T1000 (cell line): ENCODE measurements around the gene TBC1D23.
"Not testable (repeated sequence)": the region's sequence is repeated elsewhere in the genome, so short reads cannot be mapped to it uniquely, and the experiment has no call there.

ENCODE experiments used
- DNase-seq: peaks from one replicate; lab custom pipeline; 2025; ENCODE audit warnings: mixed read lengths; lab: John Stamatoyannopoulos, UW

Gene TBC1D23

DNA sequence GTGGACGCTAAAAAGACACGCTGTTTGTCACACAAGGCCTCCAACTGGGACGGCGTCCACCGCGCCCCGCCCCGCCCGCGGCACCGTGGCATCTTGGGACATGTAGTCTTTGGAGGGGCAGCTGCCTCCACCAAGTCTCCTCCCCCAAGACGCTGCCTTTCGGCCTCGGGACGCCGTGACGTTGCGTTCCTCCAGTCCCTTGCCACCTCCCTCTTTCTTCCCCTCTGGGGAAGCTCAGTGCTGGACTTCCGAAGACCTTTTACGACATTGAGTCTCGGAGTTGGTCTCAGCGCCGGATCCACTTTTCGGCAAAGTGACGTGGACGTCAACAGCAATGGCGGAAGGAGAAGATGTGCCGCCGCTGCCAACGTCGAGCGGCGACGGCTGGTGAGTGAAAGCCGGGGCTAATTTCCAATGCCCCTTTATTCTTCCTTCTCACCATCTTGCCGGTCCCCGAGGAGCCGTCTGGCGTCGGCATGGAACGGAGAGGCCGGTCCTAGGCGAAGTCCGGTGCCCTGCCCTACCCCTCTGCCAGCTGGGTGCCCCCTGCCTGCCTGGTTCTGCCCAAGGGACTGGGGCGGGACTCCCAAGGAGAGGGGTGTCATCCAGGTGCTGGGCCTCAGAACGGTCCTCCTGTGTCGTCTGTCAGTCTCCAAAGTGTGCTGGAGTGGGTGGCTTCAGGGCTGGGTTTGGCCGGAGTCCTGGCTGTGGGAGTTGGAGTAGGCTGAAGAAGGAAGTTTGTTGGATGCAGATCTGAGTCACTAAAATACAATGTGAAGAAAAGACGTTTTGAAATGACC lies at the start of gene TBC1D23:
Gene TBC1D23 (plus strand): TSS at position 308 of the 800 bp plus-strand sequence. CDS start 27 bp downstream, at position 335.
- DNase-seq = peak; percentile 96

DNA sequence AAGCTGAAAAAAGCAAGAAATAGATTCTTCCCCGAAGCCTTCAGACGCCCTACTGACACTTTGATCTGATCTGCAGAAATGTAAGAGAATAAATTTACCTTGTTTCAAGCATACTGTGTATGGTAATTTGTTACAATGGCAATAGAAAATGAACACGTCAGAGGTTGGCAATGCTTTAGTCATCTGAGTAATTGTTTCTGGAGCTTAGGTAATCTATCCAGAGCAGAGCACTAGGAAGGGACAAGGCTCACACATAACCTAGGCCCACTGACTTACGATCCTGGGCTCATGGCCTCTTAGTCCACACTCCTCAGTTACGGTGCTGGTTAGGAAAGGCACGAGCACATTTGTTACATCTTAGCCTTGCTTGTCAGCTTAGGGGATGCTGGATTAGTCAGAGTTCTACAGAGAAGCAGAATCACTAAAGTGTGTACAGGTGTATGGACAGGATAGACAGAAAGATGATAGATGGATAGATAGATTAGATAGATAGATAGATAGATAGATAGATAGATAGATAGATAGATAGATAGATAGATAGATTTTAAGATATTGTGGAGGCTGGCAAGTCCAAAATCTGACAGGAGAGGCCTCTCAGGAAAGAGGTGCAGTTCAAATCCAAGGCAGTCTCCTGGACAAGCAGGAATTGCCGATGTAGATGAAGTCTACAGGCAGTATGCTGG lies 46.8 kb upstream of the TBC1D23 start:
- DNase-seq = no peak

DNA sequence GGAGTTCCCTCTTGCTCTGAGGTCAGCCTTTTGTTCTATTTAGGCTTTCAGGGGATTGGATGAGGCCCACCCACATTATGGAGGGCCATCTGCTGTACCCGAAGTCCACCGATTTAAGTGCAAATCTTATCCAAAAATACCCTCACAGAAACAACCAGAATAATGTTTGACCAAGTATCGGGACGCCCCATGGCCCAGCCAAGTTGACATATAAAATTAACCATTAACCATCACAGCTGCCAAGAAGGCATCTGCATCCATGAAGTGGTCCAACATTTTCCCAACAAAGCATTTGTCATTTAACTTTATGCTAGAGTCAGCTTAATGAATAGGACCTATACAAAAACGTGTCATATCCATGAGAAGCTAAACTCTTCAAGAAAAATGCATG lies 46.2 kb upstream of the TBC1D23 start:
- no peak for DNase-seq

DNA sequence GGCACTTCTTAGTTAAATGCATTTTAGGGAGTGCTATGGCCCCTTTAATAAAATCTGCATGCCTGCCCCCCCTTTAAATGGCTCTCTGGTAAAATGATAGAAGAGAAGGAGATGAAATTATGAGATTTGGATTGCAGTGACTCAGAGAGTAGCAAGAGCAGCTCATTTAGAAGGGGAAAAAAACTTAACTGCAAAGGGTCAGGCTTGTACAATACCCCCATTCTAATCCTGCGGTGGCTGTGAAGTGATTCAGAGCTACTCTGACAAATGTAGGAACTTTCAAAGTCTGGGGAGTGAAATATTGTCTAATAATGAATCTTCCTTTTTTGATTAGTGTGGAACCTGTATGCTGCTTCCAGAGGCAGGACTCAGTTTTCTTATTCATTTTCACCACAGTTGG lies 44.1 kb upstream of the TBC1D23 start:
- DNase-seq = no peak

DNA sequence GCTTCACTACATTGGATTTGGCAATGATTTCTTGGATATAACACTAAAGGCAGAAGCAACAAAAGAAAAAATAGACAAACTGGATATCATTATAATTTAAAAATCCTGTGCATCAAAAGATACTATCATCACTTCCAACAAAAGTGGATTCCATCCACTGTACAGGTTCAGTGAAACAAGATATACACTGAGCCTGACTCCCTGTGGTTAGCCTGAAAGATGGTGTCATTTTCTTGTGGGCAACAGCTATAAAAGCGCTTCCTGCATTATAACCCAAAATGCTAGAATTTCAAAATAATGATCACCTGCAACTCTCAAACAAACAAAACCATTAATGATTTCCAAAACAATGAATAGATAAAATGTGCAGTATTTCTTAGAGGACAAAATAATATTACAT lies 39.6 kb upstream of the TBC1D23 start:
- no peak for DNase-seq

DNA sequence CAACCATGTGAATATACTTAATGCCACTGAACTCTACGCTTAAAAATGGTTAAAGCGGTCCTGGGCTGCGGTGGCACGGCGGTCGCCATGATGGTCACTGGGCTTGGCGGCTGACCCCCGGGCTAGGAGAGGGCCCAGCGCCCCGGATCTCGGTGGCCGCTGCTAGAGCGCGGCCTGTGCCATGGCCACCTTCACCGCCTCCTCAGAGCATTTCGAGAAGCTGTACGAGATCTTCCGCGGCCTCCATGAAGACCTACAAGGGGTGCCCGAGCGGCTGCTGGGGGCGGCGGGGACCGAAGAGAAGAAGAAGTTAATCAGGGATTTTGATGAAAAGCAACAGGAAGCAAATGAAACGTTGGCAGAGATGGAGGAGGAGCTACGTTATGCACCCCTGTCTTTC lies 35.6 kb upstream of the TBC1D23 start:
- DNase-seq = no peak

DNA sequence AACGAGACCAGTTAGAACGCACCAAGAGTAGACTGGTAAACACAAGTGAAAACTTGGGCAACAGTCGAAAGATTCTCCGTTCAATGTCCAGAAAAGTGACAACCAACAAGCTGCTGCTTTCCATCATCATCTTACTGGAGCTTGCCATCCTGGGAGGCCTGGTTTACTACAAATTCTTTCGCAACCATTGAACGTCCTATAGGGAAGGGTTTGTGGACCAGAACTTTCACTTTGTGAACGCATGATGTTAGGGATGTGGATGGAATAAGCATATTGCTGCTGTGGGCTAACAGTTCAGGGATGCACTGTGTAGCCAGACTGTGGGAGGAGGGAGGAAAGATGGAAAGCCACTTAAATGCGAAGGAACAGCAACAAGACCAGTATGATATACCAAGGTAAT lies 34.9 kb upstream of the TBC1D23 start:
- DNase-seq = no peak

DNA sequence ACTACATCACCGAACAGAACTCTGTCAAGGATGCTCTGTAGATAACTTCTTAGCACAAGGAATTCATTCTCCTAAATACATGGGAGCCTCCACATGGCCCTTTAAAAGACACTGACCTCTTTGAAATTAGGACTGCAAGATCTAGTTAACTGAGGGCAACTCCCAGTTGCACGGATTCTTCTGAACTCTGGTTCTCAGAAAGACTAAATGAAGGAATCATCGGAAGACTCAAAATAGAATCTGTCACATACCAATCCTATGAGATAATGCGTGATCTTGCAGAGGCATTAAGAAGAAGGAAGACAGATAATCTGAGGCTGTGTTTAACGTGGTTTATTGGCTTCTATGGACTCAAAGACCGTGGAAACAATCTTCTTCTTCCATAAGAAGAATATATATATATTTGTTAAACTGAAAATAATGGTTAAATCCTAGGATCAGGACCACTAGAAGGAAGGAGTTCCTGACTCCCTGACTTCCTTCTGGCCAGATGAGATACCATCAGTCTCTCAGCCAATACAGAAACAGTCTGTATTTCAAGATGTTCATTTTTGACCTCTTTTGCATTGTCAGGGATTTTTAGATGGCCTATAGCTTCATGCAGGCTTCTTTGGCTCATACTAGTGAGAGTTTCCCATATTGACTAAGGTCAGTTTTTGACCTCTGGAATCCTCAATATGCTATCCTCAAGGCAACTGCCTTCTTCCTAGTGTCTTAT lies 33.9 kb upstream of the TBC1D23 start:
- DNase-seq = no peak

DNA sequence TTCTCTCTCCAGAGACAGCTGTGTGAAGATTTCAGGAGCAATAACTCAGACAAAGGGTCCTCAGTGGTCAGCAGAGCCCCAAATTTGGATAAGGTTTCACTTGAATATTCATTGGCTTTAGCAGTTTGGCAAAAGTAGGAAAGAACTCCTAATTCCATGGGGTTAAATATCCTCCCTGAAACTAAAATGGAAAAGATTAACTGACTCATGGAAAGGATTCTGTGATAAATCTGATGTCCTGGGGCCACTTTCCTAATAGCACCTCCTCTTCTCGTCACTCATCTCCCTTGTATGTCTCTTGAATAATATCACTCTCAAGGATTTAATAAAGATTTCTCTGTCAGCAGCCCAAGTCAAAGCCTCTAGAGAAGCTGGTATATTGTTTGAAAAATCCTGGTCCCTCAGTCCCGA lies 33.3 kb upstream of the TBC1D23 start:
- DNase-seq = no peak

DNA sequence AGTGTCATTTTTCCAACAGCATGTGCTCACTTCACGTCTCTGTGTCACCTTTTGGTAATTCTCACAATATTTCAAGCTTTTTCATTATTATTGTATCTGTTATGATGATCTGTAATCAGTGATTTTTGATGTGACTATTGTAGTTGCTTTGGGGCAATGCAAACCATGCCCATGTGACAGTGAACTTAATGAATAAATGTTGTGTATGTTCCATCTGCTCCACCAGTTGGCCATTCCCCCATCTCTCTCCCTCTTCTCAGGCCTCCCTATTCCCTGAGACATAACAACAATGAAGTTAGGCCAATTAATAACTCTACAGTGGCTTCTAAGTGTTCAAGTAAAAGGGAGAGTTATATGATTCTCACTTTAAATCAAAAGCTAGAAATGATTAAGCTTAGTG lies 32.5 kb upstream of the TBC1D23 start:
- no peak for DNase-seq

DNA sequence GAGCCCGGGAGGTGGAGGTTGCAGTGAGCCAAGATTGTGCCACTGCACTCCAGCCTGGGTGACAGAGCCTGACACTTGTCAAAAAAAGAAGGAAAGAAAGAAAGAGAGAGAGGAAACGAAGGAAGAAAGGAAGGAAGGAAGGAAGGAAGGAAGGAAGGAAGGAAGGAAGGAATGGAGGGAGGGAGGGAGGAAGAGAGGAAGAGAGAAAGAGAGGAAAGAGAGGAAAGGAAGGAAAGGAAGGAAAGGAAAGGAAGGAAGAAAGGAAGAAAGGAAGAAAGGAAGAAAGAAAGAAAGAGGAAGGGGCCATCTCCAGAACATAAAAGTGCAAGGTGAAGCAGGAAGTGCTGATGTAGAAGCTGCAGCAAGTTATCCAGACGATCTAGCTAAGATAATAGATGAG lies 31.6 kb upstream of the TBC1D23 start:
- DNase-seq = not testable (repeated sequence)

DNA sequence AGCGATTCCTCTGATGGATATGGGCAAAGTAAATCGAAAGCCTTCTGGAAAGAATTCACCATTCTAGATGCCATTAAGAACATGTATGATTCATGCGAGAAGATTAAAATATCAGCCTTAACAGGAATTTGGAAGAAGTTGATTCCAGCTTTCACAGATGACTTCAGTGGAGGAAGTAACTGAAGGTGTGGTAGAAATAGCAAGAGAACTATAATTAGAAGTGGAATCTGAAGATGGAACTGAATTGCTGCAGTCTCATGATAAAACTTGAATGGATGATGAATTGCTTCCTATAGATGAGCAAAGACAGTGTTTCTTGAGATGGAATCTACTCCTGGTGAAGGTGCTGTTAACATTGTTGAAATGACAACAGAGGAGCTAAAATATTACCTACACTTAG lies 30.1 kb upstream of the TBC1D23 start:
- DNase-seq = no peak

DNA sequence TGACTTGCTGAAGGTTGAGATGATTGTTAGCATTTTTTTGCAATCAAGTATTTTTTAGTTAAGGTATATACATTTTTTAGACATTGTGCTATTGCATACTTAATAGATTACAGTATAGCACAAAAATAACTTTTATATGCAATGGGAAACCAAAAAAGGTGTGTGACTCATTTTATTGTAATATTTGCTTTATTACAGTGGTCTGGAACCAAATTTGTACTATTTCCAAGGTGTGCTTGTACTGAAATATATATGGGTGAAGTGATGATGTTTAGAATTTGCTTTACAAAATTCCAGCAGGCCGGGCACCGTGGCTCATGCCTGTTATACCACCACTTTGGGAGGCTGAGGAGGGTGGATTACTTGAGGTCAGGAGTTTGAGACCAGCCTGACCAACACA lies 29.1 kb upstream of the TBC1D23 start:
- DNase-seq = no peak

DNA sequence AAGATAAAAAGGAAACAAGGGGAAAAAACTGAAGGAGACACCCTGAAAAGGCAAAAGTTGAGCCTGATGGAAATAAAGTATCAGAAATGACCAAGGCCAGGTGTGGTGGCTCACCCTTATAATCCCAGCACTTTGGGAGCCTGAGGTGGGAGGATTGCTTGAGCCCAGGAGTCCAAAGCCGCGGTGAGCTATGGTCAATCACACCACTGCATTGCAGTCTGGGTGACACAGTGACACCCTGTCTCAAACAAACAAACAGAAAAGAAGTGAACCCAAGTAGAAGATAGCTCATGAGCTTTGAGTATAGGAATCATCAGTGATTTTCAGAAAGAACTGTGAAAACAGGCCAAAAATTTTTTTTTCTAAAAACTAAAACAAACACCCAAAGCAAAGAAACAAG lies 26.4 kb upstream of the TBC1D23 start:
- DNase-seq = no peak

DNA sequence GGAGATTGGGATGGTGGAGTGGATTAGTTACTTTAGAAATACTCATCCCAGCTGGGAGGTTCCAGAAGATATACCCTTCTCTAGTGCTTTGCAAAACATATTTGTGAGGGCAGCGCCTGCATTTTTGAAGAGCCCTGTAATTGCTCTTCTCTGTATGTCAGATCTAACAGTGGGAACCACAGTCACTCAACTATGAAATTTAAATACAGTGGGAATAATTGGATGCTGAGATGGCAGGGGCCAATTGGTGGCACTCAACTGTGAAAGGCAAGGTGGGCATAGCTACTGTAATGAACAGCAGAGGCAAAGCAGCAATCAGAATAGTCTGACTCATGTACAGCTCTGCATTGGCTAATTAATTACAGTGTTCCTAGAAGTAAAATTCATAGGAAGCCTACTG lies 22.2 kb upstream of the TBC1D23 start:
- no peak for DNase-seq

DNA sequence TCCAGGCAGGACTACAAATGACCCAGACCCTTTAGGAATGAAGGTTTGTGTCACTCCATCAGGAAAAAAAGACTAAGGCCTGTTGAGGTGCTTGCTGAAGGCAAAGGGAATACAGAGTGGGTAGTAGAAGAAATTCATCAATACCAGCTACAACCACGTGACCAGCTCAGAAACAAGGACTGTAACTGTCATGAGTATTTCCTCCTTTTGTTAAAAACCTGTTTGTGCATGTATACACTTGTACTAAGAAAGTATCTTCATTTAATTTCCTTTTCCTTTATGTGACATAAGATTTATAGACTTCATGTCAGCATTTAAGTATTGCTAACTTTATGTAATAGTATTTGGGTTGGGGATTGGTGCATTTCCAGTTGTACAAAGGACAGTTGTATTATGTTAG lies 18.3 kb upstream of the TBC1D23 start:
- DNase-seq = not testable (repeated sequence)

DNA sequence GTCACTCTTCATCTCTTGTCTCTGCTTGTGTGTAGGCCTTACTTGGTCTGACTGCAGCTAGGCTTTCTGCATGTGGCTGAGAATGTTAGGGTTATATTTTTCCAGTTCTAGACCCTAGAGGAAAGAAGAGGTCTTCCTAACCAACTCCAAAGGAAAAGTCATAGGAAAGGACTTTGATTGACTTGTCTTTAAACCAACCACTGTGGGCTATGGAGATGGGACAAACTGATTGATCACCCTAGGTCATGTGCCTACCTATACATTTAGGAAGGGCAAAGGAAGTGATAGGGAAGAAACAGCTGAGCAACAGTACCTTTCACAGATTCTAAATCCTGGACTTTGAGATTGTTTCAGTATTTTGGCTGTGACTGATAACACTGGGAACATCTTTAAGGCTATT lies 16.5 kb upstream of the TBC1D23 start:
- no peak for DNase-seq

DNA sequence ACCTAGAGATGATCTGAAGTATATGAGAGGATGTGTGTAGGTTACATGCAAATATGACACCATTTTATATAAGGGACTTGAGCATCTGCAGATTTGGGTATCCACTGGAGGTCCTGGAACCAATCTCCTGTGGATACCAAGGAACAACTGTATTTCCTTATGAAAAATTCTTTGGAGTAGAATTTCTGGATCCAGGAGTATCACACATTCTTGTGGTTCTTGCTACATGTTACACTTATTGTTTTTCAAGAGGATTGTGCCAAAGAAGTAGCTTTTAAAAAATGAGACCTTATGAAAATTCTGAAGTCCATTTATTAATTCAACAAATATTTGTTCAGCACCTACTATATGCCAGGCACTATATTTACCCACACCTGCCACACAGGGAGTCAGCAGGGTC lies 15.7 kb upstream of the TBC1D23 start:
- no peak for DNase-seq

DNA sequence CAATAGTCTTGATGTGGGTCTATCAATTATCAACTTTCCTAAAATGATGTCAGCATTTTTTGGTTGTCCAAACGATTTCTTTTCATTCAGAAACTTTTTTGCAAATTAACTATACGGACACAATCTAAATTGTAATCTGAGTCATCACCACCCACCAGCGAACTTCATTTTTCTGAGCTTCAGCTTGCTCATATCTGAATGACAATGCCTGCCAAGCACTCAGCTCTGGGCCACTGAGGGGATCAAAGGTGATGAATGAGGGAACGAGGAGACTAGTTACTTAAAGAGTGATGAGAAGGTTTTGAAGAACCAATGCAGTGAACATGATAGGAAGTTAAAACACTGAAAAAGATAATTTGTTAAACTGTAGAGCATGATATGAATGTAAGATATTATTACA lies 14.9 kb upstream of the TBC1D23 start:
- no peak for DNase-seq

DNA sequence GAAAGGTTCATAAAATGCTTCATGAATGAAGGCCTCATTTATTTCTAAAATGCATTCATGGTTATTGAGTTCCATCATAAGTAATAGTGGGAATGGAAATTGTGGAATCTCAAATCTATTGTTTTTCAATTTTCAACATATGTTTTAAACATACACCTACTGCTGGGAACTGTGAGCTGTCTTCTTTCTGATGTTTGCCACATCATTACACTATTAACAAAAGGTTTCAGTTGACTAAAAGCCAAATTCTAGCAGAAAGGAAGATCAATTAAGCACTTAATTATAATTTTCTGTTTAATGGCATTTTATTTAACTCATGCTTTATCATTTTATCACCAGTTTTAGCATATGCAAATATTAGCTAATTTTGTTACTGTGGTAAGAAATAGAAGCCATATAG lies 13.8 kb upstream of the TBC1D23 start:
- DNase-seq = no peak

DNA sequence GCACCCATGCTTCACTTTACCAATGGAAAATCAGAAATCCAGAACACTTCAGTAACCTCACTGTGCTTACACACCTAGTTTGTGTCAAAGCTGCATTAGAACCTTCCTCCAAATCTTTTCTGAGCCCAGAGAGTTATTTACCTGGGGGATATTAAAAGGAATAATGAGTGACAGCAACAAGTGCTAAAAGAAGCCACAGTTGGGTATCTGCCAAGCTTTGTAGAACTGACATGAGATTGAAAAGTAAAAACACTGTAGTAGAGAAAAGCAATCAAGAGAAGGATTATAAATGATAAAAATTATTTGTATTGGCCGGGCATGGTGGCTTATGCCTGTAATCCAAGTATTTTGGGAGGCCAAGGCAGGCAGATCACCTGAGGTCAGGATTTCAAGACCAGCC lies 8.8 kb upstream of the TBC1D23 start:
- no peak for DNase-seq

DNA sequence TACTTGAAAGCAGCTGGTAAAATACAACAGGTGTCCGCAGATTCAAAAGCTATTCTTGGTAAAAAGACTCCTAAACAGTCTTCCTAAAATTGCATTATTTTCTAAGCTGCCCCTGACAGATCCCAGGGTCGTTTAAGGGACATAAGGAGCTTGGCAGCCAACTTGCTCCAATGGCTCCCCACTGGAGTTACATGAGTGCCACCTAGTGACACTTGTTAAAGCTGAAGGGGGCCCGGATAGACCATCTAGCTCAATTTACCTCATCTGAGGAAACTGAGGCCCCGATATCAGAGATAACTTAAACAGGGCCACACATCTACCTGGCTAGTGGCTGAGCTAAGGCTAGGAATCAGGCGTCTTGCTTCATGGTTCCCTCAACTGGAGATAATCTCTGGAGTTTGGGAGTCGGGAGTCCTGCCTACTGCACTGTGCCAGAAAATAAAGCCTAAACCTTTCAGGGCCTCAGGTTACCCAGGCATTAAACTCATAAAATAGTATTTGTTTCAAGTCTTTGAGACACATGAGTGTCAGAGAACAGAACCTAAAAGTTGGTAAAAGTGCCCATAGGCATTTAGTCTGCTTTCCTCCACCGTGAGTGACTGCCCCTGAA lies 6.5 kb upstream of the TBC1D23 start:
- no peak for DNase-seq

DNA sequence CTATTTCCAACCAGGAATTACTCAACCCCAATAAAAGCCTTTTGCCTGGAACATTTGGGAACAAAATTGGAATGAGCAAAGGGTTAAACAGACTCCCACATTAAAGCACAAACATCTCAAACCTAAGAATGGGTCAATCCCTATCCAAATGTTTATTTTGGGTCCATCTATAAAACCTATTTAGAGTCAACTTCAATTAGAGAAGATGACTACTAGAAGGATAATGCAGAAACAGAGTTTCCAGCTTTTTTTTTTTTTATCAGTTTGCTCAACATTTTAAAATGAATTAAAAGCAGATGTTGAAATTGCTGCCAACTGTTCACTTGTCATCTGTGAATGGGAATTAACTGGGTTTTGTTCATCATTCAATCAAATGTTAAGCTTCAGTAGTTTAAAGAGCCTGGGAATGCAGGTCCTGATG lies 4.1 kb upstream of the TBC1D23 start:
- no peak for DNase-seq
